Measurements from ENCODE around the gene FGD4.

Gene FGD4

DNA sequence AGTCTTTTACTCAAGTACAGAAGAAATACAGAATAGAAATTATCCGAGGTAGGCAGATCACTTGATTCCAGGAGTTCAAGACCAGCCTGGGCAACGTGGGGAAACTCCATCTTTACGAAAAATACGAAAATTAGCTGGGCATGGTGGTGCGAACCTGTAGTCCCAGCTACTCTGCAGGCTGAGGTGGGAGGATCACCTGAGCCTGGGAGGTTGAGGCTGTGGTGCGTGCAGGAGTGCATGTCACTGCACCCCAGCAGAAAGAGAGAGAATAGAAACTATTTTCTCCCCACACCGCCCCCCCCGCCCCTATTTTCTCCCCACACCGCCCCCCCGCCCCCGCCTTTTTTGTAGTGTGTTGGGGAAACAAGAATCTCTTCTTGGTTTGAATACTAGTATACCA lies 281.9 kb downstream of the FGD4 start:
- Histone ChIP-seq H3K4me1 (ENCODE audit: insufficient read depth, low read length) (peaks cover 25% of the 10 kb centered on the region), H3K36me3 (ENCODE audit: insufficient read depth, low read length) (peaks cover 21% of the 10 kb centered on the region), H3K79me2 (ENCODE audit: insufficient read depth, low read length) (peaks cover 72% of the 10 kb centered on the region), H2AFZ (ENCODE audit: low read depth, low read length) (no peak overlapping the region), H4K20me1 (ENCODE audit: insufficient read depth, low read length) (peaks cover 12% of the 10 kb centered on the region; the same call in 1 of the 2 replicates), H3K27ac (ENCODE audit: low read length) (no peak overlapping the region), H3K27me3 (ENCODE audit: insufficient read depth, low read length, poor library complexity) (no peaks in the 10 kb centered on the region), H3K9ac (ENCODE audit: low read depth, low read length) (no peak overlapping the region; the same call in 1 of the 2 replicates), H3K4me2 (ENCODE audit: insufficient read depth, low read length) (peak overlapping the region; percentile 76), H3K9me3 (ENCODE audit: insufficient read depth, low read length, severe bottlenecking) (no peaks in the 10 kb centered on the region), H3K4me3 (ENCODE audit: low read depth in 1 of 2, low read length in 2 of 2) (peak overlapping the region in 1 of 2 experiments; percentile 5; a peak in 1 of 4 replicates)
- ATAC-seq (ENCODE audit: insufficient read depth, low read depth) (no peak), DNase-seq (no peak)
- no peak for TF ChIP-seq EZH2 (IDR thresholded peaks at IDR 0.05; ENCODE audit: borderline replicate concordance, low read depth, low read length, severe bottlenecking)
- TF ChIP-seq, protein P1, sequence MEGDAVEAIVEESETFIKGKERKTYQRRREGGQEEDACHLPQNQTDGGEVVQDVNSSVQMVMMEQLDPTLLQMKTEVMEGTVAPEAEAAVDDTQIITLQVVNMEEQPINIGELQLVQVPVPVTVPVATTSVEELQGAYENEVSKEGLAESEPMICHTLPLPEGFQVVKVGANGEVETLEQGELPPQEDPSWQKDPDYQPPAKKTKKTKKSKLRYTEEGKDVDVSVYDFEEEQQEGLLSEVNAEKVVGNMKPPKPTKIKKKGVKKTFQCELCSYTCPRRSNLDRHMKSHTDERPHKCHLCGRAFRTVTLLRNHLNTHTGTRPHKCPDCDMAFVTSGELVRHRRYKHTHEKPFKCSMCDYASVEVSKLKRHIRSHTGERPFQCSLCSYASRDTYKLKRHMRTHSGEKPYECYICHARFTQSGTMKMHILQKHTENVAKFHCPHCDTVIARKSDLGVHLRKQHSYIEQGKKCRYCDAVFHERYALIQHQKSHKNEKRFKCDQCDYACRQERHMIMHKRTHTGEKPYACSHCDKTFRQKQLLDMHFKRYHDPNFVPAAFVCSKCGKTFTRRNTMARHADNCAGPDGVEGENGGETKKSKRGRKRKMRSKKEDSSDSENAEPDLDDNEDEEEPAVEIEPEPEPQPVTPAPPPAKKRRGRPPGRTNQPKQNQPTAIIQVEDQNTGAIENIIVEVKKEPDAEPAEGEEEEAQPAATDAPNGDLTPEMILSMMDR (IDR thresholded peaks at IDR 0.05; ENCODE audit: borderline replicate concordance, extremely low read depth, low read length, poor library complexity, severe bottlenecking), result no peak

- H3K9ac ChIP-seq (ENCODE audit: low read depth, low read length), result no peak overlapping the region
- no peak for TF ChIP-seq EZH2 (IDR thresholded peaks at IDR 0.05; ENCODE audit: borderline replicate concordance, low read depth, low read length, severe bottlenecking)
- TF ChIP-seq, protein P1 (IDR thresholded peaks at IDR 0.05; ENCODE audit: borderline replicate concordance, extremely low read depth, low read length, poor library complexity, severe bottlenecking), result no peak
- H3K4me2 ChIP-seq (ENCODE audit: insufficient read depth, low read length), result no peak overlapping the region
- H2AFZ ChIP-seq (ENCODE audit: low read depth, low read length), result no peak overlapping the region
- no peak overlapping the region for H3K4me3 ChIP-seq (ENCODE audit: low read depth in 1 of 2, low read length in 2 of 2)
- H3K79me2 ChIP-seq (ENCODE audit: insufficient read depth, low read length), result peaks cover 99% of the 10 kb centered on the region
- H3K4me1 ChIP-seq (ENCODE audit: insufficient read depth, low read length), result peaks cover 4% of the 10 kb centered on the region
- no peak for DNase-seq
- no peaks in the 10 kb centered on the region for H3K27me3 ChIP-seq (ENCODE audit: insufficient read depth, low read length, poor library complexity)
- H3K9me3 ChIP-seq (ENCODE audit: insufficient read depth, low read length, severe bottlenecking), result no peaks in the 10 kb centered on the region
- ATAC-seq (ENCODE audit: insufficient read depth, low read depth), result no peak
- H4K20me1 ChIP-seq (ENCODE audit: insufficient read depth, low read length), result peaks cover 37% of the 10 kb centered on the region; the same call in 1 of the 2 replicates
- no peak overlapping the region for H3K27ac ChIP-seq (ENCODE audit: low read length)
- peaks cover 23% of the 10 kb centered on the region; the same call in 1 of the 2 replicates for H3K36me3 ChIP-seq (ENCODE audit: insufficient read depth, low read length)
Measured at GRCh38 chr12:32686340-32686739, 287.0 kb downstream of the FGD4 start.

GRCh38 chr12:32688786-32689185 lies 289.4 kb downstream of the FGD4 start:
- H4K20me1 ChIP-seq (ENCODE audit: insufficient read depth, low read length), result peaks cover 46% of the 10 kb centered on the region; the same call in 1 of the 2 replicates
- no peak overlapping the region for H3K27ac ChIP-seq (ENCODE audit: low read length)
- no peak overlapping the region for H3K4me3 ChIP-seq (ENCODE audit: low read depth in 1 of 2, low read length in 2 of 2)
- TF ChIP-seq, protein P1 (IDR thresholded peaks at IDR 0.05; ENCODE audit: borderline replicate concordance, extremely low read depth, low read length, poor library complexity, severe bottlenecking), result no peak
- TF ChIP-seq EZH2 (IDR thresholded peaks at IDR 0.05; ENCODE audit: borderline replicate concordance, low read depth, low read length, severe bottlenecking), result no peak
- H3K36me3 ChIP-seq (ENCODE audit: insufficient read depth, low read length), result peaks cover 20% of the 10 kb centered on the region; the same call in 1 of the 2 replicates
- no peak overlapping the region for H3K9ac ChIP-seq (ENCODE audit: low read depth, low read length)
- H3K9me3 ChIP-seq (ENCODE audit: insufficient read depth, low read length, severe bottlenecking), result no peaks in the 10 kb centered on the region
- H3K4me1 ChIP-seq (ENCODE audit: insufficient read depth, low read length), result no peaks in the 10 kb centered on the region; the same call in 1 of the 2 replicates
- DNase-seq (no peak), ATAC-seq (ENCODE audit: insufficient read depth, low read depth) (no peak)
- peaks cover 100% of the 10 kb centered on the region for H3K79me2 ChIP-seq (ENCODE audit: insufficient read depth, low read length)
- no peak overlapping the region for H2AFZ ChIP-seq (ENCODE audit: low read depth, low read length)
- H3K27me3 ChIP-seq (ENCODE audit: insufficient read depth, low read length, poor library complexity), result no peaks in the 10 kb centered on the region
- H3K4me2 ChIP-seq (ENCODE audit: insufficient read depth, low read length), result no peak overlapping the region
